Muscle layer of duodenum (tissue), 2 donors: ENCODE measurements around the gene CRLF1.
A peak's percentile ranks its signal among the peaks of the same experiment; 100 is the strongest.

Experiments
- H3K27ac ChIP-seq: one replicate; pipeline ENCODE4 v1.7.0; 2013; ENCODE audit warnings: mild to moderate bottlenecking, low read length
- H3K27me3 ChIP-seq: one replicate; pipeline ENCODE4 v1.7.0; 2013; ENCODE audit warnings: low read depth, mild to moderate bottlenecking, control low read depth, low read length
- H3K36me3 ChIP-seq, 2 donors: one replicate each; pipeline ENCODE4 v1.7.0; 2013; ENCODE audit warnings: low read length in 2 of 2, control low read depth in 1 of 2, mild to moderate bottlenecking in 1 of 2; ENCODE audit not compliant: insufficient read depth in 2 of 2, control insufficient read depth in 1 of 2
- H3K4me1 ChIP-seq, 2 donors: one replicate each; pipeline ENCODE4 v1.7.0; 2013; ENCODE audit warnings: low read length in 2 of 2, mild to moderate bottlenecking in 2 of 2, control low read depth in 1 of 2, moderate library complexity in 1 of 2; ENCODE audit not compliant: insufficient read depth in 2 of 2, control insufficient read depth in 1 of 2
- H3K4me3 ChIP-seq, 2 donors: one replicate each; pipeline ENCODE4 v1.7.0; 2013; ENCODE audit warnings: low read length in 2 of 2, low read depth in 1 of 2, mild to moderate bottlenecking in 1 of 2
- H3K9me3 ChIP-seq, 2 donors: one replicate each; pipeline ENCODE4 v1.7.0; 2013; ENCODE audit warnings: low read length in 2 of 2, control low read depth in 1 of 2, mild to moderate bottlenecking in 1 of 2; ENCODE audit not compliant: control insufficient read depth in 1 of 2
- donor health status: healthy.

Gene CRLF1

GRCh38 chr19:18635831-18636182 lies 29.2 kb upstream of the CRLF1 start:
- Histone ChIP-seq H3K4me1 (peaks cover 6 to 17% of the 10 kb centered on the region in 2 donors), H3K4me3 (peak overlapping the region in 1 of 2 donors; percentile 88), H3K9me3 (no peaks in the 10 kb centered on the region), H3K36me3 (no peaks in the 10 kb centered on the region), H3K27me3 (no peaks in the 10 kb centered on the region), H3K27ac (no peak overlapping the region)

GRCh38 chr19:18634612-18635297 lies 28.2 kb upstream of the CRLF1 start:
- Histone ChIP-seq H3K36me3 (no peaks in the 10 kb centered on the region), H3K27ac (no peak overlapping the region), H3K27me3 (no peaks in the 10 kb centered on the region), H3K4me1 (peaks cover 6 to 17% of the 10 kb centered on the region in 2 donors), H3K9me3 (no peaks in the 10 kb centered on the region), H3K4me3 (no peak overlapping the region)

GRCh38 chr19:18633321-18633720 lies 26.7 kb upstream of the CRLF1 start:
- no peaks in the 10 kb centered on the region for H3K27me3 ChIP-seq
- H3K27ac ChIP-seq, result no peak overlapping the region
- H3K4me1 ChIP-seq, result peaks cover 6 to 17% of the 10 kb centered on the region in 2 donors
- no peak overlapping the region for H3K4me3 ChIP-seq
- H3K9me3 ChIP-seq, result no peaks in the 10 kb centered on the region
- no peaks in the 10 kb centered on the region for H3K36me3 ChIP-seq

GRCh38 chr19:18629166-18630088 lies 22.8 kb upstream of the CRLF1 start:
- Histone ChIP-seq H3K27ac (no peak overlapping the region), H3K9me3 (no peaks in the 10 kb centered on the region), H3K36me3 (no peaks in the 10 kb centered on the region), H3K4me3 (no peak overlapping the region), H3K27me3 (no peaks in the 10 kb centered on the region), H3K4me1 (no peaks in the 10 kb centered on the region)

GRCh38 chr19:18626906-18627305 lies 20.3 kb upstream of the CRLF1 start:
- Histone ChIP-seq H3K4me3 (no peak overlapping the region), H3K9me3 (no peaks in the 10 kb centered on the region), H3K4me1 (no peaks in the 10 kb centered on the region), H3K36me3 (no peaks in the 10 kb centered on the region), H3K27me3 (no peaks in the 10 kb centered on the region), H3K27ac (no peak overlapping the region)

- Histone ChIP-seq H3K4me1 (no peaks in the 10 kb centered on the region), H3K36me3 (no peaks in the 10 kb centered on the region), H3K27me3 (peaks cover 3% of the 10 kb centered on the region), H3K4me3 (no peak overlapping the region), H3K9me3 (no peaks in the 10 kb centered on the region), H3K27ac (no peak overlapping the region)
Measured at GRCh38 chr19:18620902-18621301, 14.3 kb upstream of the CRLF1 start.

GRCh38 chr19:18620311-18620710 lies 13.7 kb upstream of the CRLF1 start:
- Histone ChIP-seq H3K9me3 (no peaks in the 10 kb centered on the region), H3K4me3 (no peak overlapping the region), H3K4me1 (no peaks in the 10 kb centered on the region), H3K36me3 (no peaks in the 10 kb centered on the region), H3K27ac (no peak overlapping the region), H3K27me3 (peaks cover 4% of the 10 kb centered on the region)

GRCh38 chr19:18618236-18618635 lies 11.6 kb upstream of the CRLF1 start:
- Histone ChIP-seq H3K27me3 (peaks cover 17% of the 10 kb centered on the region), H3K4me3 (no peak overlapping the region), H3K4me1 (peaks cover 0 to 2% of the 10 kb centered on the region in 2 donors), H3K36me3 (no peaks in the 10 kb centered on the region), H3K27ac (no peak overlapping the region), H3K9me3 (no peaks in the 10 kb centered on the region)

- Histone ChIP-seq H3K27ac (no peak overlapping the region), H3K9me3 (no peaks in the 10 kb centered on the region), H3K4me1 (peaks cover 0 to 9% of the 10 kb centered on the region in 2 donors), H3K27me3 (peaks cover 22% of the 10 kb centered on the region), H3K36me3 (no peaks in the 10 kb centered on the region), H3K4me3 (no peak overlapping the region)
Measured at GRCh38 chr19:18617562-18617961, 11.0 kb upstream of the CRLF1 start.

- H3K4me3 ChIP-seq, result no peak overlapping the region
- H3K27ac ChIP-seq, result no peak overlapping the region
- H3K36me3 ChIP-seq, result no peaks in the 10 kb centered on the region
- peaks cover 34% of the 10 kb centered on the region for H3K27me3 ChIP-seq
- peaks cover 0 to 24% of the 10 kb centered on the region in 2 donors for H3K4me1 ChIP-seq
- H3K9me3 ChIP-seq, result no peaks in the 10 kb centered on the region
Measured at GRCh38 chr19:18616023-18616422, 9.4 kb upstream of the CRLF1 start.

GRCh38 chr19:18613589-18614234 lies 7.1 kb upstream of the CRLF1 start:
- H3K36me3 ChIP-seq, result no peaks in the 10 kb centered on the region
- H3K27ac ChIP-seq, result no peak overlapping the region
- H3K27me3 ChIP-seq, result peaks cover 52% of the 10 kb centered on the region
- H3K4me3 ChIP-seq, result no peak overlapping the region
- H3K9me3 ChIP-seq, result no peaks in the 10 kb centered on the region
- H3K4me1 ChIP-seq, result peaks cover 0 to 29% of the 10 kb centered on the region in 2 donors
